ENCODE data around the gene ARHGAP25.

DNA sequence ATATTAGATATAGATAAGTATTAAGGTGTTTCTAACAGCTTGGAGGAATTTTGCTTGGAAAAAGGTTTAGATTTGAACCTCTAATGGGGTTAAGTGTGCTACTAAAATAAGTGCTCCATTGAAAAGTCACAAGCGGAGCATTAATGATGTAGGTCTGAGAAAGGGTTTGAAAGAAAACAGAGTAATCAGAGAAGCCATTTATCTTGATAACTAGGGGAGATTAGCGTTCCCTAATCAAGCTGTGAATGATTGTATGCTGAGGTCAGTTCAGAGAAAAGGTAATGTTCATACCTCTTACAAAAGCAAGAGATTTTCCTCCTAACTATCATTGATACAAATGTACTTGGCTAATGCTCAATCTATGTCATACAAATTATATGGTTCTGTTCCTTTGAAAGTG is 1.5 kb downstream of the ARHGAP25 start:
- TF ChIP-seq, protein P1, sequence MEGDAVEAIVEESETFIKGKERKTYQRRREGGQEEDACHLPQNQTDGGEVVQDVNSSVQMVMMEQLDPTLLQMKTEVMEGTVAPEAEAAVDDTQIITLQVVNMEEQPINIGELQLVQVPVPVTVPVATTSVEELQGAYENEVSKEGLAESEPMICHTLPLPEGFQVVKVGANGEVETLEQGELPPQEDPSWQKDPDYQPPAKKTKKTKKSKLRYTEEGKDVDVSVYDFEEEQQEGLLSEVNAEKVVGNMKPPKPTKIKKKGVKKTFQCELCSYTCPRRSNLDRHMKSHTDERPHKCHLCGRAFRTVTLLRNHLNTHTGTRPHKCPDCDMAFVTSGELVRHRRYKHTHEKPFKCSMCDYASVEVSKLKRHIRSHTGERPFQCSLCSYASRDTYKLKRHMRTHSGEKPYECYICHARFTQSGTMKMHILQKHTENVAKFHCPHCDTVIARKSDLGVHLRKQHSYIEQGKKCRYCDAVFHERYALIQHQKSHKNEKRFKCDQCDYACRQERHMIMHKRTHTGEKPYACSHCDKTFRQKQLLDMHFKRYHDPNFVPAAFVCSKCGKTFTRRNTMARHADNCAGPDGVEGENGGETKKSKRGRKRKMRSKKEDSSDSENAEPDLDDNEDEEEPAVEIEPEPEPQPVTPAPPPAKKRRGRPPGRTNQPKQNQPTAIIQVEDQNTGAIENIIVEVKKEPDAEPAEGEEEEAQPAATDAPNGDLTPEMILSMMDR (IDR thresholded peaks at IDR 0.05 in 2 of 3, conservative IDR thresholded peaks at IDR 0.05 in 1 of 3; ENCODE audit: control insufficient read depth in 2 of 3, extremely low read depth in 1 of 3, insufficient read depth in 1 of 3, low read depth in 3 of 3, low read length in 3 of 3): no peak
- TF ChIP-seq, protein P2, sequence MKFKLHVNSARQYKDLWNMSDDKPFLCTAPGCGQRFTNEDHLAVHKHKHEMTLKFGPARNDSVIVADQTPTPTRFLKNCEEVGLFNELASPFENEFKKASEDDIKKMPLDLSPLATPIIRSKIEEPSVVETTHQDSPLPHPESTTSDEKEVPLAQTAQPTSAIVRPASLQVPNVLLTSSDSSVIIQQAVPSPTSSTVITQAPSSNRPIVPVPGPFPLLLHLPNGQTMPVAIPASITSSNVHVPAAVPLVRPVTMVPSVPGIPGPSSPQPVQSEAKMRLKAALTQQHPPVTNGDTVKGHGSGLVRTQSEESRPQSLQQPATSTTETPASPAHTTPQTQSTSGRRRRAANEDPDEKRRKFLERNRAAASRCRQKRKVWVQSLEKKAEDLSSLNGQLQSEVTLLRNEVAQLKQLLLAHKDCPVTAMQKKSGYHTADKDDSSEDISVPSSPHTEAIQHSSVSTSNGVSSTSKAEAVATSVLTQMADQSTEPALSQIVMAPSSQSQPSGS (IDR thresholded peaks at IDR 0.05; ENCODE audit: low read length): no peak
- TF ChIP-seq, protein P3, sequence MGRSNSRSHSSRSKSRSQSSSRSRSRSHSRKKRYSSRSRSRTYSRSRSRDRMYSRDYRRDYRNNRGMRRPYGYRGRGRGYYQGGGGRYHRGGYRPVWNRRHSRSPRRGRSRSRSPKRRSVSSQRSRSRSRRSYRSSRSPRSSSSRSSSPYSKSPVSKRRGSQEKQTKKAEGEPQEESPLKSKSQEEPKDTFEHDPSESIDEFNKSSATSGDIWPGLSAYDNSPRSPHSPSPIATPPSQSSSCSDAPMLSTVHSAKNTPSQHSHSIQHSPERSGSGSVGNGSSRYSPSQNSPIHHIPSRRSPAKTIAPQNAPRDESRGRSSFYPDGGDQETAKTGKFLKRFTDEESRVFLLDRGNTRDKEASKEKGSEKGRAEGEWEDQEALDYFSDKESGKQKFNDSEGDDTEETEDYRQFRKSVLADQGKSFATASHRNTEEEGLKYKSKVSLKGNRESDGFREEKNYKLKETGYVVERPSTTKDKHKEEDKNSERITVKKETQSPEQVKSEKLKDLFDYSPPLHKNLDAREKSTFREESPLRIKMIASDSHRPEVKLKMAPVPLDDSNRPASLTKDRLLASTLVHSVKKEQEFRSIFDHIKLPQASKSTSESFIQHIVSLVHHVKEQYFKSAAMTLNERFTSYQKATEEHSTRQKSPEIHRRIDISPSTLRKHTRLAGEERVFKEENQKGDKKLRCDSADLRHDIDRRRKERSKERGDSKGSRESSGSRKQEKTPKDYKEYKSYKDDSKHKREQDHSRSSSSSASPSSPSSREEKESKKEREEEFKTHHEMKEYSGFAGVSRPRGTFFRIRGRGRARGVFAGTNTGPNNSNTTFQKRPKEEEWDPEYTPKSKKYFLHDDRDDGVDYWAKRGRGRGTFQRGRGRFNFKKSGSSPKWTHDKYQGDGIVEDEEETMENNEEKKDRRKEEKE (IDR thresholded peaks at IDR 0.05): no peak
- TF ChIP-seq NR2F1 (conservative IDR thresholded peaks at IDR 0.05) (no peak), ZNF207 (IDR thresholded peaks at IDR 0.05; ENCODE audit: borderline replicate concordance) (no peak), POLR2A (IDR thresholded peaks at IDR 0.05; ENCODE audit: low read depth, low read length) (no peak), RFX5 (IDR thresholded peaks at IDR 0.05; ENCODE audit: low read depth, low read length) (no peak), KDM1A (IDR thresholded peaks at IDR 0.05; ENCODE audit: borderline replicate concordance) (no peak), GABPA (IDR thresholded peaks at IDR 0.05; ENCODE audit: low read depth) (no peak), RAD21 (IDR thresholded peaks at IDR 0.05; ENCODE audit: insufficient read depth, low read depth, low read length) (no peak), NR2C2 (IDR thresholded peaks at IDR 0.05; ENCODE audit: borderline replicate concordance, control insufficient read depth, insufficient read length, low read depth) (no peak), EZH2 (IDR thresholded peaks at IDR 0.05; ENCODE audit: borderline replicate concordance, control insufficient read depth, low read depth, low read length) (no peak), CEBPB (IDR thresholded peaks at IDR 0.05; ENCODE audit: borderline replicate concordance in 1 of 2, low read depth in 2 of 2, low read length in 2 of 2) (no peak)
- TF ChIP-seq, protein P4, sequence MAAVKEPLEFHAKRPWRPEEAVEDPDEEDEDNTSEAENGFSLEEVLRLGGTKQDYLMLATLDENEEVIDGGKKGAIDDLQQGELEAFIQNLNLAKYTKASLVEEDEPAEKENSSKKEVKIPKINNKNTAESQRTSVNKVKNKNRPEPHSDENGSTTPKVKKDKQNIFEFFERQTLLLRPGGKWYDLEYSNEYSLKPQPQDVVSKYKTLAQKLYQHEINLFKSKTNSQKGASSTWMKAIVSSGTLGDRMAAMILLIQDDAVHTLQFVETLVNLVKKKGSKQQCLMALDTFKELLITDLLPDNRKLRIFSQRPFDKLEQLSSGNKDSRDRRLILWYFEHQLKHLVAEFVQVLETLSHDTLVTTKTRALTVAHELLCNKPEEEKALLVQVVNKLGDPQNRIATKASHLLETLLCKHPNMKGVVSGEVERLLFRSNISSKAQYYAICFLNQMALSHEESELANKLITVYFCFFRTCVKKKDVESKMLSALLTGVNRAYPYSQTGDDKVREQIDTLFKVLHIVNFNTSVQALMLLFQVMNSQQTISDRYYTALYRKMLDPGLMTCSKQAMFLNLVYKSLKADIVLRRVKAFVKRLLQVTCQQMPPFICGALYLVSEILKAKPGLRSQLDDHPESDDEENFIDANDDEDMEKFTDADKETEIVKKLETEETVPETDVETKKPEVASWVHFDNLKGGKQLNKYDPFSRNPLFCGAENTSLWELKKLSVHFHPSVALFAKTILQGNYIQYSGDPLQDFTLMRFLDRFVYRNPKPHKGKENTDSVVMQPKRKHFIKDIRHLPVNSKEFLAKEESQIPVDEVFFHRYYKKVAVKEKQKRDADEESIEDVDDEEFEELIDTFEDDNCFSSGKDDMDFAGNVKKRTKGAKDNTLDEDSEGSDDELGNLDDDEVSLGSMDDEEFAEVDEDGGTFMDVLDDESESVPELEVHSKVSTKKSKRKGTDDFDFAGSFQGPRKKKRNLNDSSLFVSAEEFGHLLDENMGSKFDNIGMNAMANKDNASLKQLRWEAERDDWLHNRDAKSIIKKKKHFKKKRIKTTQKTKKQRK (IDR thresholded peaks at IDR 0.05; ENCODE audit: low read depth, low read length): no peak

Measured in GM12878 (cell line).